ENCODE results near the gene TNFAIP2.

TNFAIP2 gene, protein sequence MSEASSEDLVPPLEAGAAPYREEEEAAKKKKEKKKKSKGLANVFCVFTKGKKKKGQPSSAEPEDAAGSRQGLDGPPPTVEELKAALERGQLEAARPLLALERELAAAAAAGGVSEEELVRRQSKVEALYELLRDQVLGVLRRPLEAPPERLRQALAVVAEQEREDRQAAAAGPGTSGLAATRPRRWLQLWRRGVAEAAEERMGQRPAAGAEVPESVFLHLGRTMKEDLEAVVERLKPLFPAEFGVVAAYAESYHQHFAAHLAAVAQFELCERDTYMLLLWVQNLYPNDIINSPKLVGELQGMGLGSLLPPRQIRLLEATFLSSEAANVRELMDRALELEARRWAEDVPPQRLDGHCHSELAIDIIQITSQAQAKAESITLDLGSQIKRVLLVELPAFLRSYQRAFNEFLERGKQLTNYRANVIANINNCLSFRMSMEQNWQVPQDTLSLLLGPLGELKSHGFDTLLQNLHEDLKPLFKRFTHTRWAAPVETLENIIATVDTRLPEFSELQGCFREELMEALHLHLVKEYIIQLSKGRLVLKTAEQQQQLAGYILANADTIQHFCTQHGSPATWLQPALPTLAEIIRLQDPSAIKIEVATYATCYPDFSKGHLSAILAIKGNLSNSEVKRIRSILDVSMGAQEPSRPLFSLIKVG

GRCh38 chr14:103122947-103123633, at the start of gene TNFAIP2:
TNFAIP2 (plus strand) TSS chr14:103123461; CDS start chr14:103126458, 2,997 bp downstream.
- DNase-seq, result no peak

DNA sequence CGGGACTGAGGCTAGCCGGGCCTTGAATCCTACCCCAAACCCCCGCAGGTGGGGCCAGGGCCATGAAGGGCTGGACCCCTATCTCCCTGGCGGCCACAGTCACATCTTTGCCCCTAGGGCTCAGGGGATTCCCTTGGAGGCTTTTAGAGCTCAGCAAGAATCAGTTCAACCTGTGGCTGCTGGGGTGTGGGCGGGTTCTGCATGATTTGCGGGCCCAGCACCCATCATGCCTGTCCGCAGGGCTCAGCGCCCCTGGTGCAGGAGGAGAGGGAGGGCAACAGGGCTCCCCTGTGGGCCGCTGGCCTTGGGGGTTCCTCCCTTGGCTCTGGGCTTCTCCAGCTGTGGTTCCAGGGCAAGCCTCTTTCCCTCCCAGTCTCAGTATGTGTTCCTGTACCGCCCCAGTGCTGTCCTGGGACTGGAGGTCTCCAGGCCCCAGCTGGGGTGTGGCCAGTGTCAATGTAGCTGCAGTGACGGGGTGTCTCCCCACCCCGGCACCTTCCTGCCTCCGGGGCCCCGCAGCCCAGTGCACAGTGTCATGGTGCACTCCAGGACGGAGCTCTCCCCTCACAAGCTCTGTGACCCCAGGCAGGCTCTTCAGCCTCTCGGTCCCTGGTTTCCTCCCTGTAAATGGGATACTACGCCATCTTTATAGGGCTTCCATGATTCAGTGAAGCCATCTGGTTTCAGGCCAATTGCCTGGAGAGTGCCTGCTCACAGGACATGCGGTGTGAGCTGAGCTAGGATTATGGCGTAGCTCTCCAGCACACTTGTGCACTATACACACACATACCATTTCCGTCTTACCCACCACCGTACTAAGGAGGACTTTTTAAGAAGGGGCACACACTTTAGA, 49.2 kb upstream of the TNFAIP2 start:
- no peak for DNase-seq

- DNase-seq, result no peak
Observed at GRCh38 chr14:103074729-103075367, 48.4 kb upstream of the TNFAIP2 start.

GRCh38 chr14:103078420-103078749, 44.9 kb upstream of the TNFAIP2 start:
- DNase-seq, result no peak

DNA sequence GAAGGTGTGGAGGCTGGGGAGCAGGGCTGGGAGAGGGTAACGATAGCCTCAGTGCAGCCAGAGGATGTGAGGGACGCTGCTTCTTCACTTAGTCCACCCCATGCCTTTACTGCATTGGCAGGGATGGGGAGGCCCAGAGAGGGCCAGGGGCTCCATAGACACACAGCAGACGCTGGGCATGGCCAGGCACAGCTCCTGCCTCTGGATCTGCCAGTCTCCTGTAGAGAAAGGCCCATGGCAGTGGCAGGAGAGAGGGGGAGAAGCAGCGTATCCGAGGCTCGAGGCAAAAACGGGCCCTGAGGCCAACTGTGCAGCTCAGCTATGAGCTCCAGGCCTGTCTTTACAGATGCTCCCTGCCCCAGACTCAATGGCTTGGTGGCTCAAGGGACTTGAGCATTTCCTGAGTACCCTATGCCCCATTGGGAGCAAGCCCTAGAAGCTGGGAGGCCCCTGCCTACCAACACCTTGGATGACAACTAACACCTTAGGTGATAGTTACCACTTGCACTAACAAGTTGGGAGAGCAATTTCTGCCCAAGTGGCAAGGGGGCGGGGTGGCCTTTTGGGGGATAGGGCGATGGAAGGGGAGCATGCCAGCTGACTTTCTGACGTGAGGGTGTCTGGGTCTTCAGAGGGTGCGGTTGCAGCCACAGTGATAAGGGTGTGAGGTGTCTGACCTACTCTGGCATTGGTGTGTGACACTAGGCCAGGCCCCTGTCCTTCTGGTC, 44.2 kb upstream of the TNFAIP2 start:
- no peak for DNase-seq

DNA sequence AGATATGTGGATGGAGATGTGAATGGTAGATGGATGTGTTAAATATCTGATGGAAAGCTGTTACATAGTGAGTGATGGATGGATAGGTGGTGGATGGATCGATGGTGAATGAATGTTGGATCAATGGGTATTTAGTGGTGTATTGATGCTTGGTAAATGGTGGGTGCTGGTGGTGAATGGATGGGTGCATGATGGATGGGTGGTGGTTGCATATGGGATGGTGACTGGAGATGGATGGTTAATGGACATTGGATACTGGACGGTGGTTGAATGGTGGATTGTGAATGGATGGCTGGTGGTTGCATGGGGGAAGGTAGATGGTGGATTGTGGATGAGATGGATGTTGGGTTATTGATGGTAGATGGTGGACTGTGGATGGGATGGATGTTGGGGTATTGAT, 41.3 kb upstream of the TNFAIP2 start:
- DNase-seq, result no peak

- no peak for DNase-seq
Observed at GRCh38 chr14:103084021-103084919, 39.0 kb upstream of the TNFAIP2 start, which contains the start of gene LBHD2. LBHD2 (plus strand) TSS chr14:103084210; CDS start chr14:103086013, 1,803 bp downstream.

DNA sequence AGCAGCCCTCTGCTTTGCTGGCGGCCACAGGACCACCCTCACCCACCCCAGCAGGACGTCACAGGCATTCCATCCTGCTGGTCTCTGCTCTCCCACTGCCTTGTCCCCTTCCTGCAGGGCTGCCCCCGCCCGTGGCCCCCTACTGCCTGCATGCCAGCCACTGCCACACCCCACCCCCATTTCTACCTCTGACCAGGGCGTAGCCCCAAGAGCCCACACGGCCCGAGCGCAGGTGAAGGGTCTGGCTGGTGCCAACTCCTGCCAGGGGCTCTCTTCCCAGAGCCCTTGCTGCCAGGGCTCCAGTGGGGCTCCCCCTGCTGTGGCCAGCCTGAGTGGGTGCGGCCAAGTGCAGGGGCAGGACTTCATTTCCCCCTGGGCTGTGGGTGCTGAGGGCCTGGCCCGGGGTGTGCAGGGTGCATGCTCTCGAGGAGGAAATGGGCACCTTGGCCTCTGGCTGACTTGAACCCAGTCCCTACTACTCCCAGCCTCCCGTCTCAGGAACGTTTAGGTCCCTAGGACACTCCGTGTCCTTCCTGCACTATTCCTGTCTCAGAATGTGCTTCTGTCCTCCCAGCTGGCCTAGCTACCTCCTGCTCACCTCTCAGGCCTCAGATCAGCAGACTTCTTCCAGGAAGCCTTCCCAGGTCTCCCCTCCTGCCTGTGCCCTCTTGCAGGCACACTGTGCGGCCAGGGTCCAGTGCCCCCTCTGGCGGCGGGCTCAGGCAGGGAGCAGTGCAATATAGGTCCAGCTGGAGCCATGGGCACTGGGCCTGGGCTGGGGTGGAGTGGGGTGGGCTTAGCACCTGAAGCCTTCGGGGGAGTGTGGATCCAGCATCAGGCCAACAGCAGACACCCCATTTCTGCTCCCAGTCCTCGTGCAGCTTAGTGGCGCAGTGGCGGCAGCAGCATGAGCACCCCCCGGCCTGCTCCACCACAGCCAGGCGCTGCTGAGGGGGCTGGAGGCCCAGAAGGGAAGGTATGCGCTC, 37.9 kb upstream of the TNFAIP2 start:
- DNase-seq, result no peak

DNA sequence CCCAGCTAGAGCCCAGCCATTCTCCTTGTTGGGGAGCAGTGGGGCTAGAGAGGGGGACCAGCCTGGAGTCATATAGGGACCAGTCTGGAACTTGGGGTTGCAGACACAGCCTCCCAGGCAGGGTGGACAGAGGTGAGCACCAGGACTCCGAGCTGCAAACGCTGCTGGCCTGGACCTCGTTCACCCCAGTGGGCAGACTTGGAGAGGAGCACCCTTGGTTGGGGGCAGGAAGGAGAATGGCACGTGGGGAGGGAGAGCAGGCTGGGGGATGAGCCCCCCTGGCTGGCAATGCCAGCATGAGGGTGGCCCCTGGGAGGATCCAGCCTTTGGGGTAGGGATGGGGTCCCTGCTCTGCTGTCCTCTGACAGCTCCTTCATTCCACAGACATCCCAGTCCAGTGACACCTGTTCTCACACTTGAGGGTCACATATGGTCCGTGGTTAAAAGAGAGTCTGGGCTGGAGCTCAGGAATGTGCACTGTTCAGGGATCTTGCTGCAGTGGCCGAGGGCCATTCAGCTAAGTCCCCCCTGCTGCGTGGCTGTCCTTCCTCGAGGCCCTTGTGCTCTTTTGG, 36.4 kb upstream of the TNFAIP2 start:
- DNase-seq, result no peak

- no peak for DNase-seq
Observed at GRCh38 chr14:103087343-103087835, 35.9 kb upstream of the TNFAIP2 start.

- DNase-seq, result no peak
Observed at GRCh38 chr14:103088921-103089320, 34.3 kb upstream of the TNFAIP2 start.

DNA sequence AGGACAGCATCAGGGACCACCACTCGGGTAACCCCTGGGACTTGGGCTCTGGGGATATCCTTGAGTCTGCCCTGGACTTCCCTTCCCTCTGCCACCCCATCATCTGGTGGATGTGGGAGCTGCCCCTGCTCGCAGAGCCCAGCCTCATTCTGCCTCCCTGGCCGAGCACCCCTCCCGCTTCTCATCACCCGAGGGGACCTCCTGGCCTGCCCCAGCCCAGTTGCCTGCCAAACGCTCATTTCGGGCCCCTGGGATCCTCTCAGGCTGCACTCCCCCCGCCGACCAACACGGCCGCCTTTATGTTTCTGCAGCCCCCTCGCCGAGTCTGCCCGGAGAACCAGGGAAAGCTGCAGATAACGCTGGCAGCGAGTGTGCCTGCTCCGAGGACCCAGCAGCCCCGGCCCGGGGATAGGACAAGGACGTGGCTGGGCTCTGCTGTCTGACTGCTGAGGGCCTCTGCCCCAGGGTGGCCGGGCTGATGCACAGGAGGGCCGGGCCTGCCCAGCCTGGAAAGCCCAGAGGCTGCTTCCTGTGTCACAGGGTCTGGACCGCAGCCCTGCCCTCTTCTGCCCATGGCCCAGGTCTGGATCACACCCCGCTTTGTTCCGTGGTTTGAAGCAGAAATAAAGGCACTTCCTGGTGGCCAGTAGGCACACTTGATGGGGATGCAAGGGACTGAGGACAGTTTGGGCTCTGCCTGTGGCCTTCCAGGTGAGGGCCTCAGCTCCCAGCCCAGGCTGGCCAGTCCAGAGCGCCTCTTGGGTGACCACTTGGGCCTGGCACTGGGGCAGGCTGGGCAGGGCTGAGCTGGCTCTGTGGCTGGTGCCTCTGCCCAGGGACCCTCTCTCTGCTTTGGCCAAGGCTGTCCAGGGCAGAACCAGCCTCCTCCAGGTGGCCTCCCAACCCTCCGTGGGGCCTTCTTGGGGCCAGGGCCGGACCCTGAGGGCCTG, 33.6 kb upstream of the TNFAIP2 start:
- DNase-seq, result no peak

DNA sequence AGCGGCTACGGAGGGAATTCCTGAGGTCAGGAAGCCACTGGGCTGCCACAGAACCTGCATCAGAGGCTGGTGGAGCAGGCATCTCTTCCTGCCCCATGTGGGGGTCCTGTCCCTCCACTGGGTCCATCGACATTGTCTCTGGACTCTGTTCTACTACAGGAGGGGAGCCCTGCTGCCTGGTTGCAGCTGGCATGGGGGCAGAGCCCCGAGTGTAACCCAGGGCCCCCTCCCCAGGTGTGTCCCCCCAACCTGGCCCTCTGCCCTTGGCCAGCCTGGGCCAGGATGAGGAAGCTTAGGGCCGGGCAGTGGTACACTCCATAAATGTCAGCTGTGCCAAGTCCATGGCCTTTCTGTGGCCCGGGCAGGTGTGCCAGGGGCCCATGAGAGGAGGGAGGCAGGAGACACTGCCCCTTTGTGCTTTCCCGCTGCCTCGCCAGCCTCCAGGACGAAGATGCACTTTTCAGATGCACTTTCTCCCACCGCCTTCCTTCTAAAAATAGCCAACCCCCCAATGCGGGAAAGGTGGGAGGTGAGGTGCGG, 32.7 kb upstream of the TNFAIP2 start:
- no peak for DNase-seq

- no peak for DNase-seq
Observed at GRCh38 chr14:103091041-103091882, 32.0 kb upstream of the TNFAIP2 start.

GRCh38 chr14:103091883-103092222, 31.4 kb upstream of the TNFAIP2 start:
- DNase-seq, result no peak

- no peak for DNase-seq
Observed at GRCh38 chr14:103093856-103094405, 29.3 kb upstream of the TNFAIP2 start.
